AG10803 (cell line): ENCODE results near the gene TMEM273.

Experiments
- DNase-seq: peaks from one replicate; pipeline ENCODE4 v3.0.0; 2010; ENCODE audit warnings: low read depth
- H3K4me3 ChIP-seq: 2 replicates; pipeline ENCODE4 v1.5.1; 2011; ENCODE audit warnings: mild to moderate bottlenecking, low read length, control low read depth
- CTCF ChIP-seq: conservative IDR thresholded peaks from 2 replicates; pipeline ENCODE4 v1.5.1; 2011; ENCODE audit warnings: mild to moderate bottlenecking, low read length, control low read depth, inconsistent platforms

Gene TMEM273

GRCh38 chr10:49158404-49158803 is 29.8 kb downstream of the TMEM273 start:
- no peak for DNase-seq
- H3K4me3 ChIP-seq: no peak overlapping the region
- TF ChIP-seq CTCF: no peak

GRCh38 chr10:49157229-49157628 is 31.0 kb downstream of the TMEM273 start:
- no peak overlapping the region for H3K4me3 ChIP-seq
- no peak for DNase-seq
- TF ChIP-seq CTCF: no peak

DNA sequence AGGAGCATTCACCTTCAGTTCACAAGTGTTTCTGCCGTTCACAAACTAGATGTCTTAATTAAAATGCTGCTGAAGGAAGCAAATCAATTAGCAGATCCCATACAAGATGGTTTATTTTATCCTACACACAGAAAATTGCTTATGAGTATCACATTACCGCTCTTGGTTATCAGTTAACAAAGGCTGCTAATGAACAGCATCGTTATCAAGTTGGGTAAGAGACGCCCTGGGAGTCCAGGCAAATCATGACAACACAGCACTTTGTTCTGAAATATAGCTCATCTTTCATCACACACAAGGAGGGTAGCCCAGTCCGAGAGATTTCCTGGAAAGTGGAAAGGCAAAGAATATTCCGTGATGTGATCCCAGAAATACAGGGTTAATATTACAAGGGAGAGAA is 33.5 kb downstream of the TMEM273 start:
- H3K4me3 ChIP-seq: no peak overlapping the region
- no peak for DNase-seq
- no peak for TF ChIP-seq CTCF

- TF ChIP-seq CTCF: no peak
- no peak overlapping the region for H3K4me3 ChIP-seq
- DNase-seq: peak; percentile 68
These were observed 34.2 kb downstream of the TMEM273 start for GRCh38 chr10:49153971-49154370.

DNA sequence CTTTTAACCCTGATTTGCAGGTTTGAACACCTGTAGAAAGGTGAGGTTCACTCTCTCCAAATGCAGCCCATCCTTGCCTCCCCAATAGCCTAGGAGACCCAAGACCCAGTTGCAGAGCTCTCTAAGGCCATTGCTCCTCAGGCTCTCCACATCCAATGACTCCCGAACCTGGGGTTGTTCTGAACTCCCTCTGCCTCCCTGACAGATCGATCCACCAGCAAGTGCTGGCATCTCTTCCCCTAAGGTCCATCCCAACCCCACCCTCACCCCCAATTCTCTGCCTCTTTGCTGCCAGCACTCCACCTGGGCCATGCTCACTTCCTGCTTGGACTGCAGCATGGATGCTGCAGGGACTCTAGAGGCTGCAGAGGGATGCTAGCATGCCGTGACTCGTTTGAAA is 35.1 kb downstream of the TMEM273 start:
- TF ChIP-seq CTCF: no peak
- no peak overlapping the region for H3K4me3 ChIP-seq
- DNase-seq: no peak

GRCh38 chr10:49152663-49153062 is 35.5 kb downstream of the TMEM273 start:
- DNase-seq: no peak
- no peak overlapping the region for H3K4me3 ChIP-seq
- TF ChIP-seq CTCF: no peak

- no peak for DNase-seq
- no peak overlapping the region for H3K4me3 ChIP-seq
- no peak for TF ChIP-seq CTCF
These were observed 36.2 kb downstream of the TMEM273 start for GRCh38 chr10:49152037-49152436.
